Sigmoid colon (tissue), 7 donors: ENCODE results near the gene ACADL. TPM values are rescaled to one million over a fixed set of nuclear protein-coding genes. Genes with fewer than 3 reads are reported as not detected.

Source experiments
- DNase-seq: peaks from one replicate; pipeline ENCODE4 v3.0.0-alpha.2; 2019
- H3K27ac ChIP-seq, 4 donors: fragments of 200-600 bp; sonication (generic); one replicate each; pipeline ENCODE4 v1.5.1; 2016 to 2019; ENCODE audit warnings: mild to moderate bottlenecking in 1 of 4
- H3K27me3 ChIP-seq, 3 donors: fragments of 200-600 bp; sonication (generic); one replicate each; pipeline ENCODE4 v1.5.1; 2019; ENCODE audit warnings: mild to moderate bottlenecking in 1 of 3
- H3K36me3 ChIP-seq, 4 donors: fragments of 200-600 bp; sonication (generic); one replicate each; pipeline ENCODE4 v1.5.1; 2016 to 2019
- H3K4me1 ChIP-seq, 4 donors: fragments of 200-600 bp; sonication (generic); one replicate each; pipeline ENCODE4 v1.5.1; 2017 to 2019
- H3K4me3 ChIP-seq, 4 donors: fragments of 200-600 bp; sonication (generic); one replicate each; pipeline ENCODE4 v1.5.1; 2017 to 2019; ENCODE audit warnings: mild to moderate bottlenecking in 2 of 4, moderate library complexity in 1 of 4
- H3K9me3 ChIP-seq, 4 donors: fragments of 200-600 bp in 3 of 4; sonication (generic) in 3 of 4; one replicate each; pipeline versions ENCODE4 v1.5.1 to v1.6.1; 2013 to 2019
- EP300 ChIP-seq, 4 donors: sonication (generic); formaldehyde crosslinking; IDR thresholded peaks; one replicate each; pipeline ENCODE4 v1.6.1; 2017; ENCODE audit warnings: antibody characterized with exemption in 4 of 4
- POLR2A ChIP-seq, 2 donors: fragments of 450-650 bp; IDR thresholded peaks; one replicate each; pipeline ENCODE4 v1.6.1; 2016; ENCODE audit warnings: antibody characterized with exemption in 2 of 2, mild to moderate bottlenecking in 2 of 2, moderate library complexity in 2 of 2
- POLR2AphosphoS5 ChIP-seq, 4 donors: sonication (generic); formaldehyde crosslinking; IDR thresholded peaks; one replicate each; pipeline ENCODE4 v1.6.1; 2017; ENCODE audit warnings: antibody characterized with exemption in 4 of 4
- WGBS, 2 donors: extraction: QIAGEN DNeasy Blood & Tissue Kit; methylation state at CpG; one replicate each; pipeline ENCODE4 v1.1.7; 2013; 5-methylcytosine and 5-hydroxymethylcytosine counted together
- intact Hi-C: fragments of 100-400 bp; cut with DNase I; formaldehyde crosslinking; loops from one replicate; pipeline ENCODE4 v1.15.1; 2023
- polyA plus RNA-seq, 3 donors: library from polyadenylated mRNA; stranded (reverse); fragments of 200-250 nt; gene quantifications; one replicate each; pipeline ENCODE4 v1.2.3, GENCODE V29; 2013
- total RNA-seq, 4 donors: library from RNA; depleted of rRNA; stranded (reverse); fragments of >200 nt; gene quantifications; one replicate each; pipeline ENCODE4 v1.1.0, GENCODE V29; 2016
- TF ChIP-seq, protein P1 (sequence below), 4 experiments: fragments of 450-650 bp in 3 of 4; fragments of 200-600 bp in 1 of 4; IDR thresholded peaks; one replicate each; pipeline ENCODE4 v1.5.1; 2016 to 2019; ENCODE audit warnings: antibody characterized with exemption in 4 of 4, mild to moderate bottlenecking in 3 of 4, moderate library complexity in 2 of 4
- donor health status: healthy with polysubstance abuse.
- donor health status: Bipolar disorder and iron deficiency.
- donor health status: healthy.

Gene ACADL
- total and polyA plus RNA-seq, 7 donors = 0.15 to 4.7 (median 2.4) TPM; not detected in 1

DNA sequence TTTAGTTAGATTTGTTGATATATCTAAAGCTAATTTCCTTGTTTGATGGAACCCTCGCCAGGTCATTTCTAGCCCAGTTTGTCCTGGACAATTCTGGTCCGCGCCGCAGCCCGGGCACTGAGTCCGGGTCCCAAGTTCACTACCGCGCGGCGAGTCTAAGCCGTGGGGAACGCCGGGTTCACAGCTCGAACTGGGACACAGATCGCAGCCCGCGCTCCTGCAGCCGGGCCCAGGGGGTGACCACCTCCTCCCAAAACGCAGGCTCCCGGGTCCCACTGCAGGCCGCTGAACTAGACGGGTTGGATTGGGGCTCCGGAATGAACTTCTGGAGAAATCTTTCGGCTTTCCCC is 681 bp downstream of the ACADL start:
- WGBS, 2 donors = 4 to 7% methylated on average over 24 of the region's 24 CpGs
- H3K9me3 ChIP-seq = no peaks in the 10 kb centered on the region
- peaks cover 0 to 14% (median 8%) of the 10 kb centered on the region in 4 donors for H3K4me1 ChIP-seq
- intact Hi-C loops = no loop called here
- peak overlapping the region; percentile 31 to 59 (median 47) for H3K4me3 ChIP-seq
- peaks cover 0 to 41% (median 2%) of the 10 kb centered on the region in 3 donors for H3K27me3 ChIP-seq
- no peaks in the 10 kb centered on the region for H3K36me3 ChIP-seq
- no peak overlapping the region for H3K27ac ChIP-seq
- TF ChIP-seq POLR2AphosphoS5 (IDR thresholded peaks at IDR 0.05) = no peak
- TF ChIP-seq, protein P1, sequence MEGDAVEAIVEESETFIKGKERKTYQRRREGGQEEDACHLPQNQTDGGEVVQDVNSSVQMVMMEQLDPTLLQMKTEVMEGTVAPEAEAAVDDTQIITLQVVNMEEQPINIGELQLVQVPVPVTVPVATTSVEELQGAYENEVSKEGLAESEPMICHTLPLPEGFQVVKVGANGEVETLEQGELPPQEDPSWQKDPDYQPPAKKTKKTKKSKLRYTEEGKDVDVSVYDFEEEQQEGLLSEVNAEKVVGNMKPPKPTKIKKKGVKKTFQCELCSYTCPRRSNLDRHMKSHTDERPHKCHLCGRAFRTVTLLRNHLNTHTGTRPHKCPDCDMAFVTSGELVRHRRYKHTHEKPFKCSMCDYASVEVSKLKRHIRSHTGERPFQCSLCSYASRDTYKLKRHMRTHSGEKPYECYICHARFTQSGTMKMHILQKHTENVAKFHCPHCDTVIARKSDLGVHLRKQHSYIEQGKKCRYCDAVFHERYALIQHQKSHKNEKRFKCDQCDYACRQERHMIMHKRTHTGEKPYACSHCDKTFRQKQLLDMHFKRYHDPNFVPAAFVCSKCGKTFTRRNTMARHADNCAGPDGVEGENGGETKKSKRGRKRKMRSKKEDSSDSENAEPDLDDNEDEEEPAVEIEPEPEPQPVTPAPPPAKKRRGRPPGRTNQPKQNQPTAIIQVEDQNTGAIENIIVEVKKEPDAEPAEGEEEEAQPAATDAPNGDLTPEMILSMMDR (IDR thresholded peaks at IDR 0.05) = no peak
- DNase-seq = no peak

DNA sequence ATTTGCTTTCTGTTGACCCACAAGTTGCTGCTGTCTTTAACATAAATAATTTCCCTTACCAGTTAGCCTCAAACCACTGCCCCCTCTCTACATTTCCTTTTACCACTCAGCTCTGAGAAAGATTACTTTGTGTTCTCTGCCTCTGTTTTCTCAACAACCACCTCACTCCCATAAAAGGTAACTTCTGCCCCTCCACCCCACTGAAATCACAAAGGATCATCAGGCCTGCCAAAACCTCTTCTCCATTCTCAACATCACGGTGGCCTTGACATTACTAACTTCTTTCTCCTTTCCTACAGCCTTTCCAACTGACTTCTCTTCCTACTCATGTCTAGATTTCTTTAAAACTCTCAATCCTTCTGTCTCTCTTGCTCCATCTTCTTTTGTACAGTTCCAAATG is 10.1 kb downstream of the ACADL start:
- Histone ChIP-seq H3K9me3 (no peaks in the 10 kb centered on the region), H3K27me3 (no peaks in the 10 kb centered on the region), H3K36me3 (no peaks in the 10 kb centered on the region), H3K27ac (no peak overlapping the region), H3K4me1 (no peaks in the 10 kb centered on the region), H3K4me3 (no peak overlapping the region)
- 34 to 52% methylated on average over 1 of the region's 1 CpG for WGBS, 2 donors
- TF ChIP-seq POLR2A (IDR thresholded peaks at IDR 0.05) (no peak), POLR2AphosphoS5 (IDR thresholded peaks at IDR 0.05) (no peak), EP300 (IDR thresholded peaks at IDR 0.05) (no peak)
- TF ChIP-seq, protein P1 (IDR thresholded peaks at IDR 0.05) = no peak
- intact Hi-C loops = no loop called here
- DNase-seq = no peak

DNA sequence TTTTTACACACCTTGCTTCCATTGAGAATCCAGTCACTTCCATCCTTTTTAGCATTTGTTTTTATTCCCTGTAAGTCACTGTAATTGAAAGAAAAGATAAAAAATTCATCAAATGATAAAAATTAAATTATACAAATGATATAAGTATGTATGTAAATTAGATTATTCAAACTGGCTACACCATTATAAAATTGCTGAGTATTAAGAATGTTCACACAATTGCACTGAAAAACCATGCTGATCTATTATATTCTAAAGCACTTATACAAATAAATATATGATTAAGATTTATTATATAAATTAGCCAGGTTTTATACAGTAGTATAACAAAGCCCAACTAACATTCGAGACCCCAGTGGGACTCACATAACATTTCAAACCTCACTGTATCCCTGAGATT is 15.1 kb downstream of the ACADL start:
- H3K27me3 ChIP-seq = no peaks in the 10 kb centered on the region
- H3K27ac ChIP-seq = no peak overlapping the region
- intact Hi-C loops = no loop called here
- no peaks in the 10 kb centered on the region for H3K36me3 ChIP-seq
- H3K4me3 ChIP-seq = no peak overlapping the region
- no peak for DNase-seq
- TF ChIP-seq EP300 (IDR thresholded peaks at IDR 0.05) (no peak), POLR2A (IDR thresholded peaks at IDR 0.05) (no peak), POLR2AphosphoS5 (IDR thresholded peaks at IDR 0.05) (no peak)
- TF ChIP-seq, protein P1 (IDR thresholded peaks at IDR 0.05) = no peak
- H3K9me3 ChIP-seq = no peaks in the 10 kb centered on the region
- WGBS, 2 donors = 90 to 95% methylated on average over 1 of the region's 1 CpG
- H3K4me1 ChIP-seq = no peaks in the 10 kb centered on the region

DNA sequence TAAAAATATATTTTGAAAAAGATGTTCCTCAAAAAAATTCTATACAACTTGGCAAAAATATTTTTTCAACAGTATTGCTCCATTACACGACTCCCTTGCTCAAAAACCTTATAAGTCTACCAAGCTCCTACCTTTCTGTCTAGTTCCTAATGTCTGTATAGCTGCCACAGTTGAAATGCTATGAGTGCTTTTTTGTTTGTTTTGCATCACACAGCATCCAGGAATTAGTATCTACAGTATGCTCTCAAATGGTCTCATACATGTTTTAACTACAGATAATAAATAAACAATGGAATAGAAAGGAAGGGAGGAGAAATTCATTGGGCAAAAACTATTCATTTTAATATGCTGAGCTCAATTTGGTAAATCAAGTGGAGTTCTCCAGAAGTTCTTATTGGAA is 17.3 kb downstream of the ACADL start:
- TF ChIP-seq POLR2AphosphoS5 (IDR thresholded peaks at IDR 0.05) (no peak), POLR2A (IDR thresholded peaks at IDR 0.05) (no peak), EP300 (IDR thresholded peaks at IDR 0.05) (no peak)
- TF ChIP-seq, protein P1 (IDR thresholded peaks at IDR 0.05) = no peak
- Histone ChIP-seq H3K4me3 (no peak overlapping the region), H3K9me3 (no peaks in the 10 kb centered on the region), H3K27ac (no peak overlapping the region), H3K4me1 (no peaks in the 10 kb centered on the region), H3K27me3 (no peaks in the 10 kb centered on the region), H3K36me3 (no peaks in the 10 kb centered on the region)
- intact Hi-C loops = no loop called here
- no peak for DNase-seq
- WGBS, 2 donors = 64 to 90% methylated on average over 1 of the region's 1 CpG

DNA sequence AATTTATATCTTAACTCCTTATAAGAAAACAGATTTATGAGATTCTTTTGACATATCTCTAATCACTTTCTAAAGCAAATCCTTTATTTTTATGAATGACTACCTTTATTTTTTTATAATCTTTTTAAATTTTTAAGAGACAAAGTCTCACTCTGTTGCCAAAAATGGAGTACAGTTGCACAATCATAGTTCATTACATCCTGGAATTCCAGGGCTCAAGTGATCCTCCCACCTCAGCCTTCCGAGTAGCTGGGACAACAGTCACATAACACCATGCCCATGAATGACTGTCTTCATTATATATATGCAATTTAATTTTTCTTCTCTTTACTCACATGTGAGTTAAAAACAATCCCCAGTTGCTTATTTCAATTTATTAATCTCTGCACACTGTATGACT is 21.7 kb downstream of the ACADL start:
- 53 to 75% methylated on average over 1 of the region's 1 CpG for WGBS, 2 donors
- intact Hi-C loops = no loop called here
- no peak for DNase-seq
- Histone ChIP-seq H3K4me3 (no peak overlapping the region), H3K9me3 (no peaks in the 10 kb centered on the region), H3K4me1 (no peaks in the 10 kb centered on the region), H3K27ac (no peak overlapping the region), H3K27me3 (no peaks in the 10 kb centered on the region), H3K36me3 (no peaks in the 10 kb centered on the region)
- no peak for TF ChIP-seq EP300 (IDR thresholded peaks at IDR 0.05)
- no peak for TF ChIP-seq POLR2A (IDR thresholded peaks at IDR 0.05)
- no peak for TF ChIP-seq POLR2AphosphoS5 (IDR thresholded peaks at IDR 0.05)
- TF ChIP-seq, protein P1 (IDR thresholded peaks at IDR 0.05) = no peak
